Cerebellar cortex (tissue), 1 donor: ENCODE measurements around the gene PRKCB.
A peak's percentile ranks its signal among the peaks of the same experiment; 100 is the strongest.

Experiments used
- DNase-seq: peaks from one replicate; pipeline ENCODE4 v3.0.0-alpha.2; 2015; ENCODE audit warnings: low spot score

The PRKCB gene

DNA sequence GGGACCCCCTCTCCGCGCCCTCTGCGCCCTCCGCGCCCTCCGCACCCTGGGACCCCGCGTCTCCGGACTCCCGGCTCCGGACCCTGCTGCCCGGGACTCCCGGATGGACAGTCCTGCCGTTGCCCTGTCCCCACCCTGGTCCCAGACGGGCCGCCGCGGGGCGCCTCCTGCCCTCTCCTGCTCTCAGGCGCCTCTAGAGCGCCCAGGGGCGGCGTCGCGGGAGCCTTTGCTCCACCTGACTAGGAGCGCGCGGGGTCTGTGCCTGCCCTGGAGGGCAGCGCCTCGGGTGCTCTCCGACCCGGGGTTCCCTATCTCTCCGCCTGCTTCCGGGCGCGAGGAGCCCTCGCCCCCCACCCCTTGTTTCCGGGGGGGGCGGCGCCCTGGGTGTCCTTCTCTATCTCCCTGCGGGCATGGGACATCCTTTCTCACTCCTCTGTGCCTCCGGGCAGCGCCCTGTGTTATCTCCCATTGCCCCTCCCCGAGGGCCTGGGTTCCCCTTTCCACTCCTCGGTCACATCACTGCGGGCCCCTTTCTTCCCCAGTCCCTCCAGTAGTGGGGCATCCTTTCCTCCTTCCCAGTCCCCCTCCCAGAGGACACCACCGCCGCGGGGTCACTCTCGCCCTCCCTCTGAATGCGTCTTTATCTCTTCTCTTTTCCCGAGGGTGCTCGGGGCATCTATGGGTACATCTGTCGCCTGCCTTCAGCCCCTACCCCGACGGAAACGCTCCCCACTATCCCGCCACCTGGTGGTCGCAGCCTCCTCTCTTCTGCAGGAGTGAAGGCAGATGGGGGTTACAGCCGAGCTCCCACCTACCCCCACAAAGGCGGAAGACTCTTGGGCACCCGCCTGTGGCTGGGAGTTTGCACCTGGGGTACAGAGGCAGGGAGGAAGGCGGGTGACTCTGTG is 875 bp downstream of the PRKCB start:
- DNase-seq, result no peak

DNA sequence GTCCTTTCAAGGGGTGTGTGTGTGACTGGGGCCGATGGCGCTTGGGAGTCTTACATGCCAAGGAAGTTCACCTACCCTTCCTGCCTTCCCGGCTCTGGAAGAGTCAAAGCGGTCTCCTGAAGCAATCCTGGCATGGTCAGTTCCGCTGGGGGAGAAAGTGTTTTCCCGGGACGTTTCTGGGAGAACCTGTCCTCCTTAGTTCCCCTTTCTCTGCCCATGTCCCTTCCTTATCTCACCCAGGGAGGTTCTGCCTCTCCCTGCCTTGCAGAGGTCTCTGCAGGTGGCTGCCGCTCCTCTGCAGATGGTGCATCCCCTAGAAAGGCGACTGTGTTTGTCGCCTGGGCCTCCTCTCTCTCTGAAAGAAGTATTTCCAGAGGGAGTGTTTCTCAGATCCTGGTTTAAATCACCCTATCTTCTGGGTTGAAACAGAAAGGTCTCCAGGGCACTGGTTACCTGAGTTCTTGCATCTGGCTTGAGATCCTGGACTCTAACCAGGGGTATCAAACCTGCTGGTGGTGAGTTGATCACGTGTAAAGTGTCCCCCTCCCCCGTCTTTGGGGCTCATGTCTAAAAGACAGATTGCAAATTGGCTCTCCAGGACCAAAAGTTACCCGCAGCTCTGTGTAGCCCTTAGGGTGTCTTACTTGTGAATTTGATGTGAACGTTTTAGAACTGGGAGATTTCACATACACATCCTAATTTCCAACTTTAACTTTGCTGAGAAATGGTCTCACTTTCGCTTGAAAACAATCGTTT is 1.9 kb downstream of the PRKCB start:
- peak; percentile 41 for DNase-seq

DNA sequence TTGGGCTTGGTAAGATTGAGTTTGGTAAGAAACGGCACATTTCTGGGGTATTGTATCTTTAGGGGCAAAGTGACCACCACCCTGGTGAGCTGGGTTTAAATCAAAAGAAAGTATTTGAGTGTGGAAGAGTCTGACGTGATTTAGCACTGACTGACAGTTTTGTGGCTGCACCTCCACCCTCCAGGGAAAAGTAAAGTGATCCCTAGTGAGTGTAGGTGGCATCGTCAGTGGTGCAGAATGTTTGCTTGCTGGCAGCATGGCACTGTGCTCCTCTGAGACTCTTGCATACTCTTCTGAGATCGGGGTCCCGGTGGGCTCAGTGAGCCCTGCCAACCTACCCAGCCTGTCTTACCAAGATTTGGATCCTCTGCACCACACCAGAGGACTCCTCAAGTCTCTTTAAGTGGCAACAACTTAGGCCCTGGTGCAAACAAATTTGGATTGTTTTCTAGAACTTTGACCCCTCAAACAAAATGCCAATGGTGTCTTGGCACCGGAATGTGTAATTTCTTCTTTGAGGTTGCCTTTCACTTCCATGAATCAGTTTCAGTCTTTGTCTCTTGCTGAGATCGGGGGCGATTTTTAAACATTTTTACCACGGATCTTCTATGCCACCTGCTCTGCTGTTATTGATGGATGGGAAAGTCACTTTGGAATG is 2.8 kb downstream of the PRKCB start:
- DNase-seq, result no peak

DNA sequence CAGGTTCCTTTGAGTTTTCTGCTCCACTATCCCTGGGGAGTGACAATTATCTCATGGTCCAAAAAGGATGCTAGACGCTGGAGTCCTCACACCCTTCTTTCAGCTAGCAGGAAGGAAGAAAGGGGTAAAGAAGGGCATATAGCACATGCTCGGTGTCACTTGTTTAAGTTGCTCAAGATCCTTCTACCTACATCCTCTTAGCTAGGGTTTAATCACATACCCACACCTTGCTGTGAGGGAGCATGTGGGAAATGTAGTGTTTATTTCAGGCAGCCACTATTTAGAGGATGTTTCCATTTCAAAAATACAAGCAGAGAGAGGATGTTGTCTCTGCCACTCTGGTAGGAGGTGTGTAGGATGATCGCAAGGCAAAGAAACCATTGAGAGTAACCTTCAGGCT is 4.5 kb downstream of the PRKCB start:
- DNase-seq, result no peak

DNA sequence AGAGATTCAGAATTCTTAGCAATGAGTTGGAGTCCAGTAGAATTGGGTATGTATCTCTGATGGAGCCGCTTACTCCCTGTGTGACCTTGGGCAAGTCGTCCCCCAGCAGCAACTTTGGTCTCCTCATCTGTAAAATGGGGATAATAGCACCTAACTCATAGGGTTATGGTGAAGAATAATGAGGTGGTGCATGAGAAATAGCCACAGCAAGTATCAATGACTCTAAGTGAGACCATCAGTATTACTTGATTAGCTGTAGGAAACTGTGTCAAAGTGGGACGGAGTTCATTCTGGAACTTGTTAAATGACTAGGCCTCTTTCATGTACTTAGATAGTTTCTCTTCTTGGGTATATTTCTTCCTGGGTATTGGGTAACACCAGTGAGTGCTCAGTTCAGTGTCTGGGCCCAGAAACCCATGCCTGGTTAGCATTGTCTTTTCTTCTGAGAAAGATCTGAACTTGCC is 6.4 kb downstream of the PRKCB start:
- DNase-seq, result no peak

DNA sequence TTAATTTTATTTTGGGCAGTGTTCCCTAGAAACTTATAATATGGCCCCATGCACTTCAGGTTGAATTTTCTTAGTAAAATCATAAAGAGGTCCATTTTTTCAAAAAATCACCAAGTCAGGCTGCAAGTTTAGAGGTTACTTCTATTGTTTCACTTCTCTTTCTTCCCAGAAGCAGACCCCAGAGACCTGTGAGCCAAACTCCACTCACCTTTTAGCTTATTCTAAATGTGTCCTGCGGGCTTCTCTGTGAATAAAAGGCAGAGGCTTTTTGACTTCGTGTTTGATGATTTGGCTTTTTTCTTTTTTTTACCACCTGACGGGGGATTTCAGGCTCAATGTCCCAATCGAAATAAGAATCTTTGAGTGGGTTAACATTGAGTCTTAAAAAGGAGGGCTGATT is 7.4 kb downstream of the PRKCB start:
- DNase-seq, result no peak

DNA sequence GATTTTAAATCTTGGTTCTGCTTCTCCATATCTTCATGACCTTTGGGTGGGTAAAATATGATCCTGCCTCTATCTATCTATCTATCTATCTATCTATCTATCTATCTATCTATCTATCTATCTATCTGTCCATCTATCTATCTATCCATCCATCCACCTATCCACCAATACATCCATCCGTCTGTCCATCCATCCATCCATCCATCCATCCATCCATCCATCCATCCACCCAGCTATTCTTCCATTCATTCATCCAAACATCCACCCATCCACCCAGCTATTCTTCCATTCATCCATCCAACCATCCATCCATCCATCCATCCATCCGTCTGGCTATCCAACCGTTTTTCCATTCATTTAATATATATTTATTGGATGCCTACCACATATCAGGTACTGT is 11.5 kb downstream of the PRKCB start:
- no peak for DNase-seq

DNA sequence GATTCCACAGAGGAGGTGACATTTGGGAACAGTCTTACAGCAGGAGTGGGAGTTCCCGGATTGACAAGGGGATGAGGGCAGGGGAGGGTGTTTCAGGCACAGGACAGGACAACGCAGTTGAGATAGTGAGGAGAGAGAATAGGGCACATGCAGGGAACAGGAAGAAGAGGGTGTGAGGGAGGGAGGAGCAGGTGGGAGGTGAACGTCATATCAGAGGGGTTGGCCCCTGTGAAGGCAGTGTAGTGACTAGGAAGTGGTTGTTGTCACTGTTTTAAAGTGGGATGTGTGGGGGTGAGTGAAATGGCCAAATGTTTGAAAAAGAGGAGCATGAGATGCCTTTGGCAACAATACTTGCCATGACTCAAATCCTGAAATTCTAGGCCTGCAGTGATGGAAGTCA is 12.2 kb downstream of the PRKCB start:
- no peak for DNase-seq

DNA sequence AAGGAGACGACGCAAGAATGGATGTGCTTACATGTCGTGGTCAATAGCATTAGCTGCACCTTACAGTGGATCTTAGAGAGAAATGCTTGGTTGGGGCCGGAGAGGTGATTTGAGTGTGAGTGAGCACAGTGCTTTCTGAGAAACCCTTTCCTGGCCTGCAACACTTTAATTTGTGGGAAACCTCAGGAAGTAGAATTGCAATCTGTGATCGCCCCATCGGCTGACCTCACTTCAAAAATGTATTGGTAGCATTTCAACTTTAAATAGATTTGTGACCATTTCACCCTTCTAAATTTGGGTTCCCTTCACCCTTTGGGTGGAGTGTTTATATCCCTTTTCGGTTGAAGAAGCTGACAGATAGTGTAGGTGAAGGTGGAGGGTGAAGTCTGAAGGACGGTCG is 13.2 kb downstream of the PRKCB start:
- DNase-seq, result no peak

DNA sequence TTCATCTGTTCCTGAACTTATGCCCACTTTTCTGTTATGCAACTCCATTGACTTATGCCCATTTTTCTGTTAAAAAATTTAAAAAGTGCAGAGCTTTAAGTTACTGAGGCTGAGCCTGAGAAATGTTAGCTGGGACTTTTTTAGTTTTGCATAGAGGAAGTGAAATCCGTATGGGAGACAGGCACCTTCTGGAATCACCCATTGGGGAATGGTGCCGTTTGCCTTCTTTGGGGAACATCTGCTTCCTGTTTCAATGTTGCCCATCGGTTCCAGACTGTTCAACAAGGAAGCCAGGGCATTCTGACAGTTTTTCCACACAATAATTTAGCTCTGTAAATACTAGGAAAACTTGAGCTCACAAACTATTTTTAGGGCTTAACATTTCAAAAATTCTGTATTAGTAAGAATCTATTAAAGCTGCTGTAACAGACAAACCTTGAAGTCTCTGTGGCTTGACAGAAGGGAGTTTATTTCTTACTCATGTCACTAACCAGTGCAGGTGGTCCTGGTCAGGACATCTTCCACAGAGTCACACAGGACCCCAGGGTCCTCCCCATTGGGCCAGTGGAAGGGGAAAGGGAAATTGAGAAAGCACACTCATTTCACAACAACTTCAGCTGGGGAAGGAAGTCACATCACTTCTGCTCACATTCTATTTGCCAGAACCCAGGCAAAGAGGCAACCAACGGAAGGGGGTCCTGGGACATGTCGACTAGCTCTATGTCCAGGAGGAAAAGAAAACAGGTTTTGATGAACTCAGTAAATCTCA is 17.2 kb downstream of the PRKCB start:
- DNase-seq, result no peak

DNA sequence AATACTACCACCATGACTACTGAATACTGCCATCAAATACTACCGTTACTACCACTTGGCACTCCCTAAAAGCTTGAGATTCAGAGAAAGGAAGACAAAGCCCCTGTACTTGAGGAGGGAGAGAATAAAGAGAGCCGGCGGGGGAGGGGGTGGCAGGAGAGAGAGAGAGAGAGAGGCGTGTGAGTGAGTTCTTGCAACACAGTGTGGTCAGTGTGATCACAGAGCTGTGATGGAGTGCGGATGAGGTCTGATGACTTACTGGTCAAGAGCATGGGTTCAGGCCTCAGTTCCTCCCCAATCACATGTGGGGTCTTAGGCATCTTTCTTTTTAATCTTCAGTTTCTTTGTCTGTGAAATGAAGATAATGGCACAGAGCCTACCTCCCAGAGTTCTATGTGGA is 19.2 kb downstream of the PRKCB start:
- no peak for DNase-seq

DNA sequence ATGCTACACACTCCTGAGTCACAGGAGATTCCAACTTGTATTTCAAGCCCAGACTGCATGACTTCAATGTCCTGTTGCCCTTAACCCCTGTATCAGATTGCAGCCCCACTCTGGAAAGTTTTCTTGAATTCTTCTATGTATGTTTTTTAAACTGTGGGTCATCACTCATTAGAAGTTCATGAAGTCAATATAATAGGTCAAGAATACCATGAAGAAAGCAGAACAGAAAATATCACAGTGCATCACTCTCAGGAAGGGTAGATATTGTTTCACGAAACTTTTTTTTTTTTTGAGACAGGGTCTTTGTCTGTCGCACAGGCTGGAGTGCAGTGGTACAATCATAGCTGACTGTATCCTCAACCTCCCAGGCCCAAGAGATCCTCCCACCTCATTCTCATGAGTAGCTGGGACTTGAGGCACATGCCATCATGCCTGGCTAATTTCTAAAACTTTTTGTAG is 20.5 kb downstream of the PRKCB start:
- no peak for DNase-seq

DNA sequence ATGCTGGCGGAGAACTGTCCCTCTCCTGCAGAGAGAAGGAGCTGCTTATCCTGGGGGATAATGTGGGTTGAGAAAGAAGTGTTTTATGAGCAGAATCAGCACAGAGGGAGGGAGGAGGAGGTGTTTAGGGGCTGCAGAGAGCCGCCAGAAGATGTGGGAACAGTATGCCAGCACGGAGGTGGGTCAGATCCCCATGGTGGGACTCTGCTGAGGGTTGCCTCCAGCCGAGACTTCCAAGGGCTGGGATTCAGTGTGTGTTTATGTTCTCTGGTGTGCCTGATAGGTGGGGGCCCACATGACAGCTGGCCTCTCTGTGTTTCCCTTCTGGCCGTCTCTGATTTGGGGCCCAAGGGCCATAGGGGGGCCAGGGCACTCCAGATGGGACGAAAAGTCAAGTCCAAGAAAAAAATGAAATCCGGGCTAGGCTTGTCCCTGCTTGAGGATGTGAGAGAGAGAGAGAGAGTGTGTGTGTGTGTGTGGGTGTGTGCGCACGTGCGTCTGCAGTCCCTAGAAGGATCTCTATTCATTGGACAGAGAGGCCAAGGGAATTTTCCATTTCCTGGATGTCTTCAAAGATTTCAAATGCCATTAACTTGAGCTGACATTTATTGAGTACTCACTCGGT is 21.6 kb downstream of the PRKCB start:
- peak; percentile 76 for DNase-seq

DNA sequence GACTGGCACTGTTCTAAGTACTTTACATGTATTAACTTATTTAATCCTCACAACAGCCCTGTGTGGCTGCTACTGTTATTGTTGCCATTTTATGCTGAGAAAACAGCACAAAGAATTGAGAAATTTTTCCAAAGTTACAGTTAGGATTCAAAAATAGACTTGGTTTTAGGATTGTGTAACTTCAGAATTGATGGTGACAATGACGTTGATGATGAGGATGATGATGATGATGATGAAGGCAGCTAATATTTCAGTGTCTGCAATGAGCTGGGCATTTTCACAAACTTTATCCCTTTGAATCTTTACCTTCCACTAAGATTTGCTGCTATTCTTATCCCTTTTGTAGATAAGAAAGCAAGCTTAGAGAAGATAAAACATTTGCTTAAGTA is 22.1 kb downstream of the PRKCB start:
- no peak for DNase-seq

DNA sequence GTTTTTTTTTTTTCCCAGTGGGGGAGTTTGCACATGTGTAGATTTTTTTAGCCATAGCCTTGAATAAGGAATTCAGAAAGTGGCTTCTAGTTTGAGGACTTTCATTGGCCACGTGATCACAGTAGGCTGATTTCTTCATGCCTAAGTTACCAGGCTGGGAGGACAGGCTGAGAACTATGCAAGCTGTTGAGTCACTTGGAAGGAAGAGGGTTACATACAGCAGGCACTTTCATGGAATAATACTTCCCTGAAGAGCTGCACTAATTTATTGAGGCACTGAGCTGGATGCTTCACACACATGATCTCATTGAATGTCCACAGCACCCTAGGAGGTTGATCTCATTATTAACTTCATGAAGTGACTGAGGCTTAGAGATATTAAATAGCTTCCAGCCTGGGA is 22.8 kb downstream of the PRKCB start:
- no peak for DNase-seq

DNA sequence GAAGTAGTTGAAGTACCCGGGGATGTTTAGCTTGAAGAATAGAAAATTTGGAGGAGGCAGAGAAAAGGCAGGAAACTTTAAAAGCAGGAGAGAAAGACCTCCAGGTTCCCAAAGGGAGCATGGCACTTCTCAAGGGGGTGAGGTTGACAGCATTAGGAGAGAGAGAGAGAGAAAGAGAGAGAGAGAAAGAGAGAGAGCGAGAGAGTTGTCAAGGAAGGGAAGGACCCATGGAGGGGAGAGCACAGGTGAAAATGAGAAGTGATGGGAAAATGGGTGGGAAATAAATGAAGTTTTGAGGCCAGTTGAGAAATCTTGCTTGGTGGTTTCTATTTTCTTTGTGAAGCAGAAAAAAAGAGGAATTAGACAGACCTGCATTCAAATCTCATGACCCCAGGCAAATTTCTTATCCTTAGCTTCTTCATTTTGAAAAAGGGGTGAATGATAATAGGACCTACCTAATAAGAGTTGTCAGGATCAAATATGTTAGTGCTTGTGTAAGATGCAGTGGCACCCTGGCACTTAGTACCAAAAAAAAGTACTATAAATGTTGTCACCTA is 24.0 kb downstream of the PRKCB start:
- no peak for DNase-seq

DNA sequence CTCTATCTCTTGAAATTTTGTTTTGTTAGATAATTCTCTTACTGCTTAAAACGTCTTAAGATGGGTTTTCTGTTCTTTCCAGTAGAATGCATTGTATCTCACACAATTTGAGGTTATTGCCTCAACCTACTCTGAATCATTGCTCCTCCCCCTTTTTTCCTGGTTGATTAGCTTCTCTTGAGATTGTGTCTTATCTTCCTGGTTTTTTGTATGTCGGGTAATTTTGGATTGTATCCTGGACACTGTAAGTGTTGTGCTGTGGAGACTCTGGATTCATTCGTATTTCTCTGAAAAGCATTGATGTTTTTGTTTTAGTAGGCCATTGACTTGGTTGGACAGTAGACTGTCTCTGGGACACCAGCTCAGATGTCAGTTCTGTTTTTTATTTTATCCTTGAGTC is 26.1 kb downstream of the PRKCB start:
- no peak for DNase-seq

DNA sequence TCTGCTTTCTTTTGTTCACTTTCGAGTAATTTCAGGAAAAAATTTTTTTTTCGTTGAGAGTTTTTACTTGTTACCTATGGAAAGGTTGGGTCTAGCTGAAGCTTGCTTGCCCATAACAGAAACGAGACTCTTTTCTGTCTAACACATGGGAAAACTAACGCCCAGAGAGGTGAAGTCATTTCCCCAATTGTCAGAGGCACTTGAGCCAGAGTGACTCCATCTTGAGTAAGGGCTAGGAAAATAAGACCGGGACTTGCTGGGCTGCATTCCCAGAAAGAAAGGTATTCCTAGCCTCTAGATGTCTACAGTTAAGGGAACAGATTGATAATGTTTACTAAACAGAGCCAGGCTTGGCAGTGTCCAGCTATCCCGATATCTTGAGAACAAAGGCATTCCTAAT is 26.8 kb downstream of the PRKCB start:
- DNase-seq, result no peak

DNA sequence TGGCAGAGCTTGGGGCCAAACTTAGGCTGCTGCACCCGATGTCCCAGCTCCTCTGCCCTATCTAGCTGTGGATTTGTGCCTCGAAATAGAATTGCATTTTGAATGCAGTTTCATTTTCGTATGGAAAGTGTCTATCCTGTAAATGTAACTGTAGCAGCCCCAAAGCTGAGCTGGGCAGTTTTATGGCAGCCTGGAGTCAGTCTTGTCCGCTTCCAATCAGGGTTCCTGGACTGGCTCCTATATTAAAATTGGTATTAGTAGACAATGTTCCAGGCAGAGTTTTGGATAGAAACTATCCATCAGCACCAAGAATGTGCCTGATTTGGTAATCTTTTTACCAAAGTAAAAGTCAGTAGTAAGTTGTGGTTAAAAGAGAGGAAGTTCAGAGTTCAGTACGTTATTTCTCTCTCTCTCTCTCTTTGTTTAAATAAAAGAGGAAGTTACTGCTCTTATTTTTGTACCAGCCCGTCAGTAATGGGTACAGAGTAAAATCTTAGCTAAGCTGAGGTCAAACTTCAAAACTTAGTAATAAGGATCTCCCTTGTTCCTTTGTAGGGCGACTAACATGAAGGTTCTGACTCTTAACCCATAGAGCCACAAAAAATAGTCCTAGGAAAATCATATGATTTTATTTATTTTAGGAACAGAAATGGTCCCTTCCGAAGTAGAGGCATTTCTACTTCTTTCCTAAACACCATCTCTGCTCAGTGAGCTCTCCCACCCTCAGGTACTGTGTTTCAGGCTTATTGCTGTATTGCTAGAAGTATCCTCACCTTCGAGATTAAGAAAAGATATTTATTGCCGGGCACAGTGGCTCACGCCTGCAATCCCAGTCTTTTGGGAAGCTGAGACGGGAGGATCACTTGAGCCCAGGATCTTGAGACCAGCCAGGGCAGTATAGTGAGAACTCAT is 28.0 kb downstream of the PRKCB start:
- no peak for DNase-seq

DNA sequence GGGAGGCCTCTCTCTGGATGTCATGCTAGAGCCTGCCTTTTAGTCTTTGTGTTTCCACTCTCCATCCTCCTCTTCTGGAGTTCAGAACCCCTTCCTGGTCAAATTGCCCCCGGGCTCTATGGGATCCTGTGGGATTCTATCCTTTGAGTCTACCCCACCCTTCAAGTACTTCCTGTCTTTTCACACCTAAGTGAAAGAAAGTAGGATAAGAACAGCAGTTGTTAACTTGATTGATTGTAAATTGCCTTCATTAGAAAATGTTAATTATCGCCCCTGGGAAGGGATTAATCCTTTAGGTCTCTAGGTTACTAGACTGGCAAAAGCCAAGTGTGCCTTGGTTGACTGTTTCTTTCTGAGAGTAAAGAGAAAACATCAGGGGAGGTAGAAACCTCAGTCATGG is 30.1 kb downstream of the PRKCB start:
- no peak for DNase-seq
